Kidney capillary endothelial cell (primary cell): Measurements from ENCODE around the gene PTCD1.
"Not testable (repeated sequence)": the region's sequence is repeated elsewhere in the genome, so short reads cannot be mapped to it uniquely, and the experiment has no call there.

Experiments used
- DNase-seq: peaks from one replicate; pipeline ENCODE4 v3.0.0-alpha.2; 2018; ENCODE audit warnings: low spot score

The PTCD1 gene

GRCh38 chr7:99386584-99387238, 51.9 kb downstream of the PTCD1 start:
- peak; percentile 43 for DNase-seq

- DNase-seq: no peak
These were observed 53.0 kb downstream of the PTCD1 start for GRCh38 chr7:99385564-99385963.

GRCh38 chr7:99384523-99384922, 54.1 kb downstream of the PTCD1 start:
- no peak for DNase-seq

GRCh38 chr7:99383791-99384370, 54.7 kb downstream of the PTCD1 start:
- no peak for DNase-seq

GRCh38 chr7:99383203-99383602, 55.4 kb downstream of the PTCD1 start:
- DNase-seq: no peak

- no peak for DNase-seq
These were observed 56.9 kb downstream of the PTCD1 start for GRCh38 chr7:99381664-99382075.

- no peak for DNase-seq
These were observed 57.6 kb downstream of the PTCD1 start for GRCh38 chr7:99380823-99381663.

GRCh38 chr7:99380032-99380822, 58.4 kb downstream of the PTCD1 start:
- DNase-seq: peak; percentile 67

- not testable (repeated sequence) for DNase-seq
These were observed 58.9 kb downstream of the PTCD1 start for GRCh38 chr7:99379693-99380031.

- peak; percentile 90 for DNase-seq
These were observed 59.5 kb downstream of the PTCD1 start for GRCh38 chr7:99379043-99379577.

GRCh38 chr7:99375070-99375807, 63.4 kb downstream of the PTCD1 start:
- DNase-seq: peak; percentile 66

- DNase-seq: peak; percentile 74
These were observed 64.2 kb downstream of the PTCD1 start, which contains the start of gene ARPC1B for GRCh38 chr7:99374111-99375064. TSS of gene ARPC1B (plus strand) at chr7:99374730. CDS start at chr7:99385715, 10,985 bp downstream.

GRCh38 chr7:99373091-99374066, 65.2 kb downstream of the PTCD1 start:
- no peak for DNase-seq

- DNase-seq: no peak
These were observed 66.1 kb downstream of the PTCD1 start for GRCh38 chr7:99372275-99373090.

GRCh38 chr7:99371376-99371920, 67.2 kb downstream of the PTCD1 start:
- DNase-seq: no peak

- no peak for DNase-seq
These were observed 68.7 kb downstream of the PTCD1 start for GRCh38 chr7:99369767-99370391.

- no peak for DNase-seq
These were observed 69.7 kb downstream of the PTCD1 start for GRCh38 chr7:99368750-99369389.
